ENCODE measurements around the gene LPAR5. TPM values are rescaled to one million over a fixed set of nuclear protein-coding genes. Genes with fewer than 3 reads are reported as not detected.
A peak's percentile ranks its signal among the peaks of the same experiment; 100 is the strongest.

LPAR5 gene
- total RNA-seq, 1 experiment from 2014 or later, result 0.20 TPM

DNA sequence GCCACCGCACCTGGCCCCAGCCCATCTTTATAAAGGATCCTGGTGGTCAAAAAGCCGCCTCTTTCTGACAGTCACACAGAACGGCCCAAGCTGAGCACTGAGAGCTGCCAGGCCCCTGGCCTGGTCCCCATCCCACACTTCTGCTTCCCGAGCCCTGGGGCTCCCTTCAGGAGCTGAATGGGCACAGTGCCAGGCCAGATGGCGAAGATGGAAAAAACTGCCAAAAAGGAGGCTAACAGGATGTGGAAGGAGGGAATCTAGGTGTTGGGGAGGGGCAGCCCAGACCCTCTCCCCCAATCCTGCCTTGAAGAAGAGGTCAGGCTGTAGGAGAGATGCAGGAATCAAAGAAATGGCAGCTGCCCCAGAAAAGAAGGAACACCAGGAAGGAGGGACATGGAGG is 5.0 kb downstream of the LPAR5 start (continued):
- TF ChIP-seq, protein P1, sequence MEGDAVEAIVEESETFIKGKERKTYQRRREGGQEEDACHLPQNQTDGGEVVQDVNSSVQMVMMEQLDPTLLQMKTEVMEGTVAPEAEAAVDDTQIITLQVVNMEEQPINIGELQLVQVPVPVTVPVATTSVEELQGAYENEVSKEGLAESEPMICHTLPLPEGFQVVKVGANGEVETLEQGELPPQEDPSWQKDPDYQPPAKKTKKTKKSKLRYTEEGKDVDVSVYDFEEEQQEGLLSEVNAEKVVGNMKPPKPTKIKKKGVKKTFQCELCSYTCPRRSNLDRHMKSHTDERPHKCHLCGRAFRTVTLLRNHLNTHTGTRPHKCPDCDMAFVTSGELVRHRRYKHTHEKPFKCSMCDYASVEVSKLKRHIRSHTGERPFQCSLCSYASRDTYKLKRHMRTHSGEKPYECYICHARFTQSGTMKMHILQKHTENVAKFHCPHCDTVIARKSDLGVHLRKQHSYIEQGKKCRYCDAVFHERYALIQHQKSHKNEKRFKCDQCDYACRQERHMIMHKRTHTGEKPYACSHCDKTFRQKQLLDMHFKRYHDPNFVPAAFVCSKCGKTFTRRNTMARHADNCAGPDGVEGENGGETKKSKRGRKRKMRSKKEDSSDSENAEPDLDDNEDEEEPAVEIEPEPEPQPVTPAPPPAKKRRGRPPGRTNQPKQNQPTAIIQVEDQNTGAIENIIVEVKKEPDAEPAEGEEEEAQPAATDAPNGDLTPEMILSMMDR (IDR thresholded peaks at IDR 0.05), result no peak
- TF ChIP-seq, protein P2, sequence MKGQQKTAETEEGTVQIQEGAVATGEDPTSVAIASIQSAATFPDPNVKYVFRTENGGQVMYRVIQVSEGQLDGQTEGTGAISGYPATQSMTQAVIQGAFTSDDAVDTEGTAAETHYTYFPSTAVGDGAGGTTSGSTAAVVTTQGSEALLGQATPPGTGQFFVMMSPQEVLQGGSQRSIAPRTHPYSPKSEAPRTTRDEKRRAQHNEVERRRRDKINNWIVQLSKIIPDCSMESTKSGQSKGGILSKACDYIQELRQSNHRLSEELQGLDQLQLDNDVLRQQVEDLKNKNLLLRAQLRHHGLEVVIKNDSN (CRISPR knock-in tag; IDR thresholded peaks at IDR 0.05), result no peak

DNA sequence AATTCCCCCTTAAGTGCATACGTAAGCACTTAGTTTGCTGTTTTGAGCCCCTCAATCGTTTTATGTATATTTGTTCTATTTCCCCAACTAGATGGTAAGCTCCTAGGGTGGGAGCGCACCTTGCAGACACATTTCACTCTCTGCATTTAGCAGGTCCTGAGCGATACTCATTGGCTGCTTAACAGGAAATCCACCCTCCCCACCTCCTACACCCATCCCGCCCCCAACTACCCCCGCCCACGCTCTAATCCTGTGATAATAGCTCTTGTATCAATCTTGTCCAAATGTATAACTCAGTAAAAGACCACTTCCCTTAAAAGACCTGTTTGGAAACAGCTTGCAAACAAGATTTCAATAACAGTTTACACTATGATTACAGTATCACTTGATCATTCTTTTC is 8.1 kb downstream of the LPAR5 start:
- ATAC-seq (peak; percentile 67), DNase-seq (ENCODE audit: low spot score) (no peak)
- Mint-ChIP-seq H3K4me3 (no peak overlapping the region), H3K27ac (no peak overlapping the region), H3K36me3 (no peaks in the 10 kb centered on the region), H3K27me3 (ENCODE audit: low read depth) (peaks cover 3% of the 10 kb centered on the region), H3K4me1 (peaks cover 4% of the 10 kb centered on the region; the same call in 1 of the 2 replicates), H3K9me3 (no peaks in the 10 kb centered on the region)
- ChIA-PET POLR2A (no interaction called here), CTCF (interaction anchor here (0.7 to 1.4 kb wide), 5 partner anchors 17 to 70 kb away, joined by 3 to 12 read pairs (median 4); partner anchors contain the start of gene ACRBP)
- TF ChIP-seq ZBTB21 (CRISPR knock-in tag; IDR thresholded peaks at IDR 0.05; ENCODE audit: borderline replicate concordance), result no peak

DNA sequence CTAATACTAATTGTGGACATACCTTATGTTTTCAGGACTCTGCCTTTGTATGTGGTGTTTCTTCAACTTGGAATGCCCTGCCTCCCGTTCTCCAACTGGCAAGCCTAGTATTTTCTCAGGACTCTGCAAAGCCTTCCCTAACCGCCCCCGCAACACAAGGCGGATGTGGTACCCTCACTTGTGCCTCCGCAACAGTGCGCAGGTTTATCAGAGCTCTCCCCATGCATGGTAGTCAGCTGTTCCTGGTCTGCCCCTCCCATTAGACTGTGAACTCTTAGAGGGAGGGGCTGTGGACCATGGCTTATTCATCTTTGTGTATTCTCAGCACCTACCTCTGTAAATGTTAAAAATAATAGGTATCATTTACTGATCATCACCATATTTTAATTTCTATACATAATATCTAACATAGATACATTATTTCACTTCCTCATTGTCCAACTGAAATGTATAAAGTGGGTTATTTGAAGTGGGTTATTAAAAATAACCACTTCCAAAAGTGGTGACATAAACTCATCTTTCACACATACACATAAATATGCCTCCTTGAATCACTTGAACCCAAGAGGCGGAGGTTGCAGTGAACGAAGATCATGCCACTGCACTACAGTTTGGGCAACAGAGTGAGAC is 9.0 kb downstream of the LPAR5 start:
- H3K9me3 Mint-ChIP-seq, result no peaks in the 10 kb centered on the region
- peaks cover under 1% of the 10 kb centered on the region; the same call in 1 of the 2 replicates for H3K27me3 Mint-ChIP-seq (ENCODE audit: low read depth)
- ATAC-seq, result no peak
- ChIA-PET CTCF (interaction anchor here (0.6 to 1.6 kb wide), 2 partner anchors 9 to 13 kb away, joined by 3 read pairs; partner anchors contain the start of gene LPAR5), POLR2A (no interaction called here)
- H3K36me3 Mint-ChIP-seq, result no peaks in the 10 kb centered on the region
- H3K27ac Mint-ChIP-seq, result no peak overlapping the region
- H3K4me1 Mint-ChIP-seq, result no peaks in the 10 kb centered on the region; the same call in 1 of the 2 replicates
- no peak for DNase-seq (ENCODE audit: low spot score)
- H3K4me3 Mint-ChIP-seq, result no peak overlapping the region
- TF ChIP-seq, protein P3, sequence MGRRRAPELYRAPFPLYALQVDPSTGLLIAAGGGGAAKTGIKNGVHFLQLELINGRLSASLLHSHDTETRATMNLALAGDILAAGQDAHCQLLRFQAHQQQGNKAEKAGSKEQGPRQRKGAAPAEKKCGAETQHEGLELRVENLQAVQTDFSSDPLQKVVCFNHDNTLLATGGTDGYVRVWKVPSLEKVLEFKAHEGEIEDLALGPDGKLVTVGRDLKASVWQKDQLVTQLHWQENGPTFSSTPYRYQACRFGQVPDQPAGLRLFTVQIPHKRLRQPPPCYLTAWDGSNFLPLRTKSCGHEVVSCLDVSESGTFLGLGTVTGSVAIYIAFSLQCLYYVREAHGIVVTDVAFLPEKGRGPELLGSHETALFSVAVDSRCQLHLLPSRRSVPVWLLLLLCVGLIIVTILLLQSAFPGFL (CRISPR knock-in tag; IDR thresholded peaks at IDR 0.05; ENCODE audit: borderline replicate concordance), result no peak
- TF ChIP-seq, protein P4, sequence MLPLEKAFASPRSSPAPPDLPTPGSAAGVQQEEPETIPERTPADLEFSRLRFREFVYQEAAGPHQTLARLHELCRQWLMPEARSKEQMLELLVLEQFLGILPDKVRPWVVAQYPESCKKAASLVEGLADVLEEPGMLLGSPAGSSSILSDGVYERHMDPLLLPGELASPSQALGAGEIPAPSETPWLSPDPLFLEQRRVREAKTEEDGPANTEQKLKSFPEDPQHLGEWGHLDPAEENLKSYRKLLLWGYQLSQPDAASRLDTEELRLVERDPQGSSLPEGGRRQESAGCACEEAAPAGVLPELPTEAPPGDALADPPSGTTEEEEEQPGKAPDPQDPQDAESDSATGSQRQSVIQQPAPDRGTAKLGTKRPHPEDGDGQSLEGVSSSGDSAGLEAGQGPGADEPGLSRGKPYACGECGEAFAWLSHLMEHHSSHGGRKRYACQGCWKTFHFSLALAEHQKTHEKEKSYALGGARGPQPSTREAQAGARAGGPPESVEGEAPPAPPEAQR (CRISPR knock-in tag; IDR thresholded peaks at IDR 0.05), result no peak
- TF ChIP-seq ZNF416 (CRISPR knock-in tag; IDR thresholded peaks at IDR 0.05), result no peak
- TF ChIP-seq NFE2L1 (CRISPR knock-in tag; IDR thresholded peaks at IDR 0.05), result no peak
- TF ChIP-seq, protein P5, sequence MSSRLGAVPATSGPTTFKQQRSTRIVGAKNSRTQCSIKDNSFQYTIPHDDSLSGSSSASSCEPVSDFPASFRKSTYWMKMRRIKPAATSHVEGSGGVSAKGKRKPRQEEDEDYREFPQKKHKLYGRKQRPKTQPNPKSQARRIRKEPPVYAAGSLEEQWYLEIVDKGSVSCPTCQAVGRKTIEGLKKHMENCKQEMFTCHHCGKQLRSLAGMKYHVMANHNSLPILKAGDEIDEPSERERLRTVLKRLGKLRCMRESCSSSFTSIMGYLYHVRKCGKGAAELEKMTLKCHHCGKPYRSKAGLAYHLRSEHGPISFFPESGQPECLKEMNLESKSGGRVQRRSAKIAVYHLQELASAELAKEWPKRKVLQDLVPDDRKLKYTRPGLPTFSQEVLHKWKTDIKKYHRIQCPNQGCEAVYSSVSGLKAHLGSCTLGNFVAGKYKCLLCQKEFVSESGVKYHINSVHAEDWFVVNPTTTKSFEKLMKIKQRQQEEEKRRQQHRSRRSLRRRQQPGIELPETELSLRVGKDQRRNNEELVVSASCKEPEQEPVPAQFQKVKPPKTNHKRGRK (CRISPR knock-in tag; IDR thresholded peaks at IDR 0.05; ENCODE audit: borderline replicate concordance), result no peak
- TF ChIP-seq GRHL2 (CRISPR knock-in tag; IDR thresholded peaks at IDR 0.05; ENCODE audit: insufficient replicate concordance, severe bottlenecking), result no peak
- TF ChIP-seq TCF7 (CRISPR knock-in tag; IDR thresholded peaks at IDR 0.05; ENCODE audit: low read depth), result no peak
- no peak for TF ChIP-seq ZNF671 (CRISPR knock-in tag; IDR thresholded peaks at IDR 0.05)
- TF ChIP-seq, protein P1 (IDR thresholded peaks at IDR 0.05), result no peak
- TF ChIP-seq, protein P6, sequence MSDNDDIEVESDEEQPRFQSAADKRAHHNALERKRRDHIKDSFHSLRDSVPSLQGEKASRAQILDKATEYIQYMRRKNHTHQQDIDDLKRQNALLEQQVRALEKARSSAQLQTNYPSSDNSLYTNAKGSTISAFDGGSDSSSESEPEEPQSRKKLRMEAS (CRISPR knock-in tag; IDR thresholded peaks at IDR 0.05), result no peak
- no peak for TF ChIP-seq ZNF232 (CRISPR knock-in tag; IDR thresholded peaks at IDR 0.05)
- TF ChIP-seq SOX15 (CRISPR knock-in tag; IDR thresholded peaks at IDR 0.05), result no peak
- TF ChIP-seq, protein P7, sequence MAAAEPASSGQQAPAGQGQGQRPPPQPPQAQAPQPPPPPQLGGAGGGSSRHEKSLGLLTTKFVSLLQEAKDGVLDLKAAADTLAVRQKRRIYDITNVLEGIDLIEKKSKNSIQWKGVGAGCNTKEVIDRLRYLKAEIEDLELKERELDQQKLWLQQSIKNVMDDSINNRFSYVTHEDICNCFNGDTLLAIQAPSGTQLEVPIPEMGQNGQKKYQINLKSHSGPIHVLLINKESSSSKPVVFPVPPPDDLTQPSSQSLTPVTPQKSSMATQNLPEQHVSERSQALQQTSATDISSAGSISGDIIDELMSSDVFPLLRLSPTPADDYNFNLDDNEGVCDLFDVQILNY (CRISPR knock-in tag; IDR thresholded peaks at IDR 0.05), result no peak
- TF ChIP-seq, protein P8, sequence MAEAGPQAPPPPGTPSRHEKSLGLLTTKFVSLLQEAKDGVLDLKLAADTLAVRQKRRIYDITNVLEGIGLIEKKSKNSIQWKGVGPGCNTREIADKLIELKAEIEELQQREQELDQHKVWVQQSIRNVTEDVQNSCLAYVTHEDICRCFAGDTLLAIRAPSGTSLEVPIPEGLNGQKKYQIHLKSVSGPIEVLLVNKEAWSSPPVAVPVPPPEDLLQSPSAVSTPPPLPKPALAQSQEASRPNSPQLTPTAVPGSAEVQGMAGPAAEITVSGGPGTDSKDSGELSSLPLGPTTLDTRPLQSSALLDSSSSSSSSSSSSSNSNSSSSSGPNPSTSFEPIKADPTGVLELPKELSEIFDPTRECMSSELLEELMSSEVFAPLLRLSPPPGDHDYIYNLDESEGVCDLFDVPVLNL (CRISPR knock-in tag; IDR thresholded peaks at IDR 0.05; ENCODE audit: borderline replicate concordance, low read depth), result no peak
- no peak for TF ChIP-seq ZNF317 (CRISPR knock-in tag; IDR thresholded peaks at IDR 0.05; ENCODE audit: borderline replicate concordance, low read depth)
- no peak for TF ChIP-seq SMAD4 (CRISPR knock-in tag; IDR thresholded peaks at IDR 0.05)

Data from WTC11 (cell line).